ENCODE measurements around the gene ACADVL.

GRCh38 chr17:7205561-7205960 lies 14.2 kb upstream of the ACADVL start:
- TF ChIP-seq CTCF (IDR thresholded peaks at IDR 0.05; ENCODE audit: insufficient read depth, low read depth, low read length) (no peak), EZH2 (IDR thresholded peaks at IDR 0.05; ENCODE audit: insufficient read depth, low read length) (no peak)

All from astrocyte (in vitro differentiated cells and primary cell).